ENCODE measurements around the gene SORD.

GRCh38 chr15:45123397-45123796 lies 100.4 kb downstream of the SORD start:
- TF ChIP-seq, protein P1, sequence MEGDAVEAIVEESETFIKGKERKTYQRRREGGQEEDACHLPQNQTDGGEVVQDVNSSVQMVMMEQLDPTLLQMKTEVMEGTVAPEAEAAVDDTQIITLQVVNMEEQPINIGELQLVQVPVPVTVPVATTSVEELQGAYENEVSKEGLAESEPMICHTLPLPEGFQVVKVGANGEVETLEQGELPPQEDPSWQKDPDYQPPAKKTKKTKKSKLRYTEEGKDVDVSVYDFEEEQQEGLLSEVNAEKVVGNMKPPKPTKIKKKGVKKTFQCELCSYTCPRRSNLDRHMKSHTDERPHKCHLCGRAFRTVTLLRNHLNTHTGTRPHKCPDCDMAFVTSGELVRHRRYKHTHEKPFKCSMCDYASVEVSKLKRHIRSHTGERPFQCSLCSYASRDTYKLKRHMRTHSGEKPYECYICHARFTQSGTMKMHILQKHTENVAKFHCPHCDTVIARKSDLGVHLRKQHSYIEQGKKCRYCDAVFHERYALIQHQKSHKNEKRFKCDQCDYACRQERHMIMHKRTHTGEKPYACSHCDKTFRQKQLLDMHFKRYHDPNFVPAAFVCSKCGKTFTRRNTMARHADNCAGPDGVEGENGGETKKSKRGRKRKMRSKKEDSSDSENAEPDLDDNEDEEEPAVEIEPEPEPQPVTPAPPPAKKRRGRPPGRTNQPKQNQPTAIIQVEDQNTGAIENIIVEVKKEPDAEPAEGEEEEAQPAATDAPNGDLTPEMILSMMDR (IDR thresholded peaks at IDR 0.05) = no peak
- TF ChIP-seq ZFX (IDR thresholded peaks at IDR 0.05; ENCODE audit: borderline replicate concordance) = no peak
